GM23248 (cell line): ENCODE results near the gene C5AR2. TPM values are rescaled to one million over a fixed set of nuclear protein-coding genes. Genes with fewer than 3 reads are reported as not detected.
"Not testable (repeated sequence)": the region's sequence is repeated elsewhere in the genome, so short reads cannot be mapped to it uniquely, and the experiment has no call there.

ENCODE experiments used
- DNase-seq: peaks from one replicate; pipeline ENCODE4 v3.0.0-alpha.2; 2015
- H2AFZ ChIP-seq: fragments of 200-600 bp; sonication (generic); 2 replicates; pipeline ENCODE4 v1.6.1; 2016; ENCODE audit warnings: antibody characterized with exemption
- H3F3A ChIP-seq: fragments of 200-600 bp; sonication (generic); 2 replicates; pipeline ENCODE4 v1.6.1; 2016; ENCODE audit warnings: mild to moderate bottlenecking, antibody characterized with exemption, mixed run types; ENCODE audit not compliant: insufficient read depth
- H3K27ac ChIP-seq: fragments of 200-600 bp; sonication (generic); 2 replicates; pipeline ENCODE4 v1.5.1; 2016; ENCODE audit warnings: mild to moderate bottlenecking
- H3K27me3 ChIP-seq: fragments of 200-600 bp; sonication (generic); replicated peaks from 2 replicates; pipeline ENCODE4 v1.6.1; 2016; ENCODE audit warnings: mild to moderate bottlenecking; ENCODE audit not compliant: insufficient read depth
- H3K36me3 ChIP-seq: fragments of 200-600 bp; sonication (generic); 2 replicates; pipeline ENCODE4 v1.6.1; 2016; ENCODE audit warnings: low read depth, mild to moderate bottlenecking
- H3K4me1 ChIP-seq: fragments of 200-600 bp; sonication (generic); 2 replicates; pipeline ENCODE4 v1.6.1; 2016; ENCODE audit warnings: mild to moderate bottlenecking; ENCODE audit not compliant: insufficient read depth
- H3K4me2 ChIP-seq: fragments of 200-600 bp; sonication (generic); one replicate; pipeline ENCODE4 v1.6.1; 2016; ENCODE audit warnings: mild to moderate bottlenecking; ENCODE audit not compliant: unreplicated experiment
- H3K4me3 ChIP-seq: fragments of 200-600 bp; sonication (generic); 2 replicates; pipeline ENCODE4 v1.5.1; 2016; ENCODE audit warnings: mild to moderate bottlenecking
- H3K79me2 ChIP-seq: fragments of 200-600 bp; sonication (generic); 2 replicates; pipeline ENCODE4 v1.6.1; 2016; ENCODE audit warnings: mild to moderate bottlenecking; ENCODE audit not compliant: insufficient read depth
- H3K9ac ChIP-seq: fragments of 200-600 bp; sonication (generic); 2 replicates; pipeline ENCODE4 v1.6.1; 2016; ENCODE audit warnings: mild to moderate bottlenecking
- H3K9me2 ChIP-seq: fragments of 200-600 bp; sonication (generic); 2 replicates; pipeline ENCODE4 v1.6.1; 2016; ENCODE audit warnings: mixed run types, mild to moderate bottlenecking, moderate library complexity; ENCODE audit not compliant: insufficient read depth
- H3K9me3 ChIP-seq: fragments of 200-600 bp; sonication (generic); one replicate; pipeline ENCODE4 v1.6.1; 2017; ENCODE audit warnings: low read depth
- H4K20me1 ChIP-seq: fragments of 200-600 bp; sonication (generic); 2 replicates; pipeline ENCODE4 v1.6.0; 2016; ENCODE audit not compliant: insufficient read depth
- EZH2 ChIP-seq: fragments of 200-600 bp; sonication (generic); IDR thresholded peaks from 2 replicates; pipeline ENCODE4 v1.6.1; 2018; ENCODE audit warnings: antibody characterized with exemption, mild to moderate bottlenecking; ENCODE audit not compliant: insufficient read depth, poor library complexity, severe bottlenecking
- EZH2phosphoT487 ChIP-seq: fragments of 200-600 bp; sonication (generic); IDR thresholded peaks from 2 replicates; pipeline ENCODE4 v1.6.1; 2018; ENCODE audit warnings: antibody characterized with exemption, moderate library complexity, mild to moderate bottlenecking, low read depth; ENCODE audit not compliant: insufficient read depth
- WGBS, 2 experiments: methylation state at CpG; one replicate each; pipeline ENCODE4 v1.1.6; 2015 to 2017; ENCODE audit warnings: low lambda C conversion rate in 2 of 2, low coverage in 1 of 2; ENCODE audit errors: missing lambda C conversion rate in 2 of 2; 5-methylcytosine and 5-hydroxymethylcytosine counted together
- in situ Hi-C: fragments of 300-500 bp; cut with MboI; formaldehyde crosslinking; loops from 2 replicates; pipeline ENCODE4 v1.15.0; 2020
- polyA plus RNA-seq: library from polyadenylated mRNA; unstranded; fragments of >200 nt; fragmentation: Nextera tagmentation; extraction: Ambion mirVana; gene quantifications from 2 replicates; pipeline ENCODE4 v1.2.1, GENCODE V29; 2016
- total RNA-seq: library from RNA; depleted of rRNA; stranded (reverse); fragments of >200 nt; shearing (Covaris generic); gene quantifications from 2 replicates; pipeline ENCODE4 v1.2.3, GENCODE V29; 2014; rRNA removed

The C5AR2 gene
- total RNA-seq (1.3 and 1.9 TPM in 2 replicates), polyA plus RNA-seq (0.03 and 0.29 TPM in 2 replicates)

- Histone ChIP-seq H3K4me1 (no peaks in the 10 kb centered on the region), H3K27ac (no peak within 1 kb of the TSS), H3F3A (no peaks in the 10 kb centered on the region), H3K79me2 (no peaks in the 10 kb centered on the region), H3K9ac (peak within 1 kb of the TSS; percentile 73), H3K36me3 (no peaks in the 10 kb centered on the region), H4K20me1 (no peaks in the 10 kb centered on the region), H3K27me3 (no peaks in the 10 kb centered on the region), H3K4me2 (peak within 1 kb of the TSS; percentile 78), H3K9me3 (no peaks in the 10 kb centered on the region), H3K9me2 (no peaks in the 10 kb centered on the region), H3K4me3 (peak within 1 kb of the TSS; percentile 64), H2AFZ (peak within 1 kb of the TSS; percentile 87)
- in situ Hi-C loops, result no loop called here
- peak; percentile 61 for DNase-seq
- TF ChIP-seq EZH2 (no peak), EZH2phosphoT487 (no peak)
- 13% methylated on average over 18 of the region's 18 CpGs for WGBS, 2 experiments
Measured at GRCh38 chr19:47331931-47332547, at the start of gene C5AR2. Gene C5AR2 (plus strand): TSS chr19:47332175. CDS start chr19:47340800, 8,625 bp downstream.

GRCh38 chr19:47283405-47284059 lies 48.4 kb upstream of the C5AR2 start:
- no peaks in the 10 kb centered on the region for H3K9me2 ChIP-seq
- no peak overlapping the region for H3K4me2 ChIP-seq
- H3K9ac ChIP-seq, result no peak overlapping the region
- H3F3A ChIP-seq, result peaks cover 12% of the 10 kb centered on the region
- no peaks in the 10 kb centered on the region for H3K27me3 ChIP-seq
- H2AFZ ChIP-seq, result no peak overlapping the region
- H3K79me2 ChIP-seq, result no peaks in the 10 kb centered on the region
- H4K20me1 ChIP-seq, result no peaks in the 10 kb centered on the region
- 75 to 77% methylated on average over 10 of the region's 10 CpGs for WGBS, 2 experiments
- no peaks in the 10 kb centered on the region for H3K4me1 ChIP-seq
- no peak overlapping the region for H3K27ac ChIP-seq
- no peak overlapping the region for H3K4me3 ChIP-seq
- TF ChIP-seq EZH2, result no peak
- TF ChIP-seq EZH2phosphoT487, result no peak
- no peaks in the 10 kb centered on the region for H3K9me3 ChIP-seq
- in situ Hi-C loops, result no loop called here
- H3K36me3 ChIP-seq, result no peaks in the 10 kb centered on the region
- no peak for DNase-seq

- in situ Hi-C loops, result no loop called here
- no peaks in the 10 kb centered on the region for H4K20me1 ChIP-seq
- peaks cover 16% of the 10 kb centered on the region for H3F3A ChIP-seq
- 19 to 20% methylated on average over 9 of the region's 9 CpGs for WGBS, 2 experiments
- no peak overlapping the region for H3K4me2 ChIP-seq
- no peaks in the 10 kb centered on the region for H3K9me2 ChIP-seq
- H3K27me3 ChIP-seq, result no peaks in the 10 kb centered on the region
- H3K27ac ChIP-seq, result no peak overlapping the region
- peaks cover 4% of the 10 kb centered on the region for H3K4me1 ChIP-seq
- H3K36me3 ChIP-seq, result no peaks in the 10 kb centered on the region
- H3K79me2 ChIP-seq, result no peaks in the 10 kb centered on the region
- H3K9ac ChIP-seq, result no peak overlapping the region
- DNase-seq, result peak; percentile 53
- TF ChIP-seq EZH2phosphoT487 (no peak), EZH2 (no peak)
- H3K9me3 ChIP-seq, result no peaks in the 10 kb centered on the region
- no peak overlapping the region for H2AFZ ChIP-seq
- H3K4me3 ChIP-seq, result no peak overlapping the region
Measured at GRCh38 chr19:47284324-47284899, 47.6 kb upstream of the C5AR2 start.

- Histone ChIP-seq H3K9me2 (no peaks in the 10 kb centered on the region), H3F3A (no peaks in the 10 kb centered on the region), H3K79me2 (no peaks in the 10 kb centered on the region), H3K27me3 (no peaks in the 10 kb centered on the region), H2AFZ (no peak overlapping the region), H3K27ac (no peak overlapping the region), H3K4me2 (no peak overlapping the region), H4K20me1 (no peaks in the 10 kb centered on the region), H3K9me3 (no peaks in the 10 kb centered on the region), H3K4me3 (no peak overlapping the region), H3K36me3 (no peaks in the 10 kb centered on the region), H3K9ac (no peak overlapping the region), H3K4me1 (no peaks in the 10 kb centered on the region)
- 19 to 20% methylated on average over 12 of the region's 12 CpGs for WGBS, 2 experiments
- peak; percentile 89 for DNase-seq
- in situ Hi-C loops, result loop anchor here (10.0 kb wide), 2 partner anchors 89 to 409 kb away; no protein-coding TSS in a partner anchor
- TF ChIP-seq EZH2phosphoT487, result no peak
- TF ChIP-seq EZH2, result no peak
Measured at GRCh38 chr19:47296036-47296435, 35.9 kb upstream of the C5AR2 start.

GRCh38 chr19:47300867-47301266 lies 31.1 kb upstream of the C5AR2 start:
- WGBS, 2 experiments, result 94 to 95% methylated on average over 8 to 14 of the region's 14 CpGs
- DNase-seq, H3K36me3 ChIP-seq: not testable (repeated sequence)

More at GRCh38 chr19:47300867-47301266, 31.1 kb upstream of the C5AR2 start:
- H3K9me2 ChIP-seq, H3K27me3 ChIP-seq, H3F3A ChIP-seq, H3K9ac ChIP-seq, H2AFZ ChIP-seq, H3K79me2 ChIP-seq, in situ Hi-C loops, H3K4me2 ChIP-seq, H4K20me1 ChIP-seq, H3K9me3 ChIP-seq, H3K4me3 ChIP-seq, H3K27ac ChIP-seq, H3K4me1 ChIP-seq: not testable (repeated sequence)
